GM19438 (cell line): ENCODE data around the gene ZNF785.

Source experiments
- ATAC-seq: cut with Tn5 transposase; IDR thresholded peaks from one replicate; pipeline ENCODE4 v1.9.1; 2021; ENCODE audit warnings: low read depth; ENCODE audit not compliant: unreplicated experiment

The ZNF785 gene

GRCh38 chr16:30567160-30567990 is 18.1 kb downstream of the ZNF785 start:
- no peak for ATAC-seq

GRCh38 chr16:30566531-30566930 is 19.0 kb downstream of the ZNF785 start:
- ATAC-seq = no peak

- no peak for ATAC-seq
Measured at GRCh38 chr16:30565984-30566383, 19.5 kb downstream of the ZNF785 start.

- no peak for ATAC-seq
Measured at GRCh38 chr16:30565526-30565925, 20.0 kb downstream of the ZNF785 start.

GRCh38 chr16:30562021-30562420 is 23.5 kb downstream of the ZNF785 start:
- ATAC-seq = no peak

GRCh38 chr16:30561089-30561816 is 24.2 kb downstream of the ZNF785 start:
- no peak for ATAC-seq

GRCh38 chr16:30559690-30560089 is 25.8 kb downstream of the ZNF785 start:
- ATAC-seq = no peak

- no peak for ATAC-seq
Measured at GRCh38 chr16:30558789-30559377, 26.6 kb downstream of the ZNF785 start.

GRCh38 chr16:30557957-30558788 is 27.3 kb downstream of the ZNF785 start, which contains the start of gene ZNF764:
Gene ZNF764, minus strand, starts transcription at chr16:30558374. Its CDS starts 192 bp downstream, at chr16:30558182.
- ATAC-seq = peak; percentile 89

GRCh38 chr16:30557707-30557956 is 27.9 kb downstream of the ZNF785 start:
- peak; percentile 5 for ATAC-seq

GRCh38 chr16:30556125-30556473 is 29.4 kb downstream of the ZNF785 start:
- no peak for ATAC-seq

- ATAC-seq = no peak
Measured at GRCh38 chr16:30555315-30556124, 30.0 kb downstream of the ZNF785 start.

GRCh38 chr16:30554557-30555314 is 30.8 kb downstream of the ZNF785 start:
- ATAC-seq = no peak

- ATAC-seq = no peak
Measured at GRCh38 chr16:30553393-30553899, 32.1 kb downstream of the ZNF785 start.

- no peak for ATAC-seq
Measured at GRCh38 chr16:30552956-30553355, 32.5 kb downstream of the ZNF785 start.

GRCh38 chr16:30551781-30552180 is 33.7 kb downstream of the ZNF785 start:
- ATAC-seq = no peak

- ATAC-seq = no peak
Measured at GRCh38 chr16:30548416-30549253, 36.9 kb downstream of the ZNF785 start.

GRCh38 chr16:30546115-30546514 is 39.4 kb downstream of the ZNF785 start:
- no peak for ATAC-seq
